Kidney (tissue), 14 donors: ENCODE data around the gene RBM42. TPM values are rescaled to one million over a fixed set of nuclear protein-coding genes. Genes with fewer than 3 reads are reported as not detected.

Experiments used
- DNase-seq, 5 donors: peaks; one replicate each; pipeline ENCODE4 v3.0.0-alpha.2; 2013 to 2020
- FAIRE-seq: peaks from 2 replicates; lab custom pipeline; 2012; peaks lifted over from hg19 to GRCh38; lab: Jason Lieb, UNC
- H3K27ac ChIP-seq, 2 donors: one replicate each; pipeline ENCODE4 v1.7.0; 2013; ENCODE audit warnings: low read depth in 2 of 2, low read length in 2 of 2, inconsistent platforms in 1 of 2
- H3K27me3 ChIP-seq: one replicate; pipeline ENCODE4 v1.7.1; 2013; ENCODE audit warnings: low read length, inconsistent platforms; ENCODE audit not compliant: control insufficient read depth, insufficient read depth
- H3K36me3 ChIP-seq, 3 donors: one replicate each; pipeline versions ENCODE4 v1.7.0 to v1.7.1; 2013; ENCODE audit warnings: low read length in 3 of 3, control low read depth in 1 of 3, inconsistent platforms in 1 of 3; ENCODE audit not compliant: insufficient read depth in 3 of 3, control insufficient read depth in 2 of 3
- H3K4me1 ChIP-seq, 3 donors: one replicate each; pipeline versions ENCODE4 v1.7.0 to v1.7.1; 2013; ENCODE audit warnings: low read length in 3 of 3, inconsistent platforms in 1 of 3, low read depth in 1 of 3; ENCODE audit not compliant: control insufficient read depth in 2 of 3, insufficient read depth in 2 of 3
- H3K4me3 ChIP-seq, 3 donors: one replicate each; pipeline versions ENCODE4 v1.7.0 to v1.8.1; 2013; ENCODE audit warnings: low read length in 3 of 3, control low read depth in 1 of 3, inconsistent platforms in 1 of 3
- H3K9ac ChIP-seq, 3 donors: one replicate each; pipeline versions ENCODE4 v1.7.0 to v1.7.1; 2013; ENCODE audit warnings: low read length in 3 of 3, control low read depth in 1 of 3, inconsistent platforms in 1 of 3
- H3K9me3 ChIP-seq, 3 donors: one replicate each; pipeline versions ENCODE4 v1.7.0 to v1.7.1; 2013; ENCODE audit warnings: low read length in 3 of 3, control low read depth in 1 of 3, inconsistent platforms in 1 of 3; ENCODE audit not compliant: control insufficient read depth in 2 of 3, insufficient read depth in 1 of 3
- intact Hi-C: fragments of 100-400 bp; cut with DNase I; formaldehyde crosslinking; loops from one replicate; pipeline ENCODE4 v1.11.1; 2022
- polyA plus RNA-seq: library from polyadenylated mRNA; stranded (reverse); fragments of 350-450 nt; fragmentation: Illumina TruSeq; extraction: RNeasy Lipid Tissue Mini Kit (QIAGEN cat#74804); gene quantifications from one replicate; pipeline ENCODE4 v1.2.3, GENCODE V29; 2014; ENCODE audit warnings: low read depth, low replicate concordance; ENCODE audit not compliant: insufficient read depth
- total RNA-seq: library from RNA; stranded (reverse); fragmentation: NEBNext Ultra II Directional; extraction: Animal tissue kit (Norgen Biotek cat#: 25700); gene quantifications from one replicate; pipeline ENCODE4 v1.2.1, GENCODE V29; 2021
- TF ChIP-seq, protein P1 (sequence below): IDR thresholded peaks from 3 replicates; pipeline ENCODE4 v1.5.1; 2012; ENCODE audit warnings: mild to moderate bottlenecking, moderate library complexity, borderline replicate concordance; ENCODE audit not compliant: insufficient read depth; ENCODE audit errors: extremely low read depth
- donor health status: control.
- donor health status: control.
- donor health status: control.
- donor health status: control.
- donor health status: control.
- donor health status: DM: yes; HTN: yes; CAD: no.
- donor health status: Normal renal cell carcinoma (clear cell type).

RBM42 gene
- total and polyA plus RNA-seq, 2 donors from 2014 or later: 77.6 to 78.1 TPM

DNA sequence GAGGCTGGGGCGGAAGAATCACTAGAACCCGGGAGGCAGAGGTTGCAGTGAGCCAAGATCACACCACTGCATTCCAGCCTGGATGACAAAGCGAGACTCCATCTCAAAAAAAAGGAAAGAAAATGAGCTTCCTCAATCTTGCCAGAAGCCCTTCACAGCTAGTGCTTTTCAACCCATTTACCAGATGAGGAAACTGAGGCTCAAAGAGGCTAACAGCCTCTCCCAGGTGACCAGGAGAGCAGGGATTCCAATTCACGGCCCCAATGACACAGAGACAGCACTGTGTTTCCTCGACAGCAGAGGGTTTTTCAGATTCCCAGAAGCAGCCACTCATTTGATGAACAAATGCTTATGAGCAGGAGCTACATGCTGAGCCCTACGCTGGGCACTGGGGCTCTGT, 40.7 kb downstream of the RBM42 start:
- H3K36me3 ChIP-seq: no peaks in the 10 kb centered on the region
- DNase-seq (no peak), FAIRE-seq (no peak)
- no peak overlapping the region for H3K4me3 ChIP-seq
- intact Hi-C loops: no loop called here
- H3K4me1 ChIP-seq: no peaks in the 10 kb centered on the region
- no peaks in the 10 kb centered on the region for H3K9me3 ChIP-seq
- no peak overlapping the region for H3K9ac ChIP-seq
- no peak overlapping the region for H3K27ac ChIP-seq
- H3K27me3 ChIP-seq: peaks cover 3% of the 10 kb centered on the region
- TF ChIP-seq, protein P1, sequence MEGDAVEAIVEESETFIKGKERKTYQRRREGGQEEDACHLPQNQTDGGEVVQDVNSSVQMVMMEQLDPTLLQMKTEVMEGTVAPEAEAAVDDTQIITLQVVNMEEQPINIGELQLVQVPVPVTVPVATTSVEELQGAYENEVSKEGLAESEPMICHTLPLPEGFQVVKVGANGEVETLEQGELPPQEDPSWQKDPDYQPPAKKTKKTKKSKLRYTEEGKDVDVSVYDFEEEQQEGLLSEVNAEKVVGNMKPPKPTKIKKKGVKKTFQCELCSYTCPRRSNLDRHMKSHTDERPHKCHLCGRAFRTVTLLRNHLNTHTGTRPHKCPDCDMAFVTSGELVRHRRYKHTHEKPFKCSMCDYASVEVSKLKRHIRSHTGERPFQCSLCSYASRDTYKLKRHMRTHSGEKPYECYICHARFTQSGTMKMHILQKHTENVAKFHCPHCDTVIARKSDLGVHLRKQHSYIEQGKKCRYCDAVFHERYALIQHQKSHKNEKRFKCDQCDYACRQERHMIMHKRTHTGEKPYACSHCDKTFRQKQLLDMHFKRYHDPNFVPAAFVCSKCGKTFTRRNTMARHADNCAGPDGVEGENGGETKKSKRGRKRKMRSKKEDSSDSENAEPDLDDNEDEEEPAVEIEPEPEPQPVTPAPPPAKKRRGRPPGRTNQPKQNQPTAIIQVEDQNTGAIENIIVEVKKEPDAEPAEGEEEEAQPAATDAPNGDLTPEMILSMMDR: no peak

- DNase-seq (no peak), FAIRE-seq (no peak)
- Histone ChIP-seq H3K27me3 (peaks cover 3% of the 10 kb centered on the region), H3K9ac (no peak overlapping the region), H3K9me3 (no peaks in the 10 kb centered on the region), H3K36me3 (no peaks in the 10 kb centered on the region), H3K27ac (no peak overlapping the region), H3K4me1 (no peaks in the 10 kb centered on the region), H3K4me3 (no peak overlapping the region)
- intact Hi-C loops: no loop called here
- TF ChIP-seq, protein P1: no peak
Observed at GRCh38 chr19:35669974-35670373, 41.1 kb downstream of the RBM42 start.

- DNase-seq (no peak), FAIRE-seq (no peak)
- Histone ChIP-seq H3K9me3 (no peaks in the 10 kb centered on the region), H3K27me3 (peaks cover 3% of the 10 kb centered on the region), H3K4me3 (no peak overlapping the region), H3K9ac (no peak overlapping the region), H3K36me3 (no peaks in the 10 kb centered on the region), H3K27ac (no peak overlapping the region), H3K4me1 (no peaks in the 10 kb centered on the region)
- intact Hi-C loops: no loop called here
- TF ChIP-seq, protein P1: no peak
Observed at GRCh38 chr19:35670686-35671085, 41.9 kb downstream of the RBM42 start.

DNA sequence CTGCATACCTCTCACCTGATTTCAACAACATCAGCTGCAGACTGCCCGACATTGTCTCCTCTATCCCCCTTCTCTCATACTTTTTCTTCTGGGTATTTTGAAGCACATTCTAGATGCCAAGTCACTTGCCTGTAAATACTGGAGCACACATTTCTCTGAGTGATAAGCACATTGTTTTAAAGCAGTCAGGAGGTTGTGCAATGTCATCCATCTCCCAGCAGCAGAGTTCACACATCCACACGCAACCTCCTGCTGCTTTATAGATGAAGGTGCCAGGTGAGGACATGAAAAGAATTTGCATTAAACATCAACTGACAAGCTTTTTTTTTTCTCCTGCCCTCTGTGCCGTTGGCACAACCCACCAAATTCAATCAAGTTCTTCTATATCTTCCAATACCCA, 43.0 kb downstream of the RBM42 start:
- intact Hi-C loops: no loop called here
- FAIRE-seq (no peak), DNase-seq (no peak)
- no peaks in the 10 kb centered on the region for H3K9me3 ChIP-seq
- no peak overlapping the region for H3K4me3 ChIP-seq
- TF ChIP-seq, protein P1: no peak
- H3K36me3 ChIP-seq: no peaks in the 10 kb centered on the region
- peaks cover 3% of the 10 kb centered on the region for H3K27me3 ChIP-seq
- H3K9ac ChIP-seq: no peak overlapping the region
- H3K27ac ChIP-seq: no peak overlapping the region
- no peaks in the 10 kb centered on the region for H3K4me1 ChIP-seq
